HepG2 (cell line): Measurements from ENCODE around the gene CRISPLD2. TPM values are rescaled to one million over a fixed set of nuclear protein-coding genes. Genes with fewer than 3 reads are reported as not detected.

Source experiments
- ATAC-seq: fragments of 200-7000 bp; cut with Tn5 transposase; 3 replicates; pipeline ENCODE4 v1.9.1; 2020; ENCODE audit warnings: mild to moderate bottlenecking, moderate library complexity
- BruUV-seq: library from RNA; stranded (reverse); fragments of 400-500 nt; replicated peaks from 2 replicates; lab custom pipeline; 2021; lab: Mats Ljungman, UMichigan
- CTCF ChIA-PET: fragments of 300-600 bp; formaldehyde crosslinking; extraction: SDS; loops from one replicate; lab custom pipeline; 2021; ENCODE audit warnings: low total read pairs, inconsistent platforms, low intra/inter-chr PET ratio; lab: Yijun Ruan, JAX
- POLR2A ChIA-PET: fragments of 350-600 bp; sonication (Branson Sonifier 250); formaldehyde crosslinking; loops from one replicate; lab custom pipeline; 2020; ENCODE audit warnings: antibody characterized with exemption, inconsistent platforms; lab: Yijun Ruan, JAX
- DNase-seq: peaks from one replicate; pipeline ENCODE4 v3.0.0-alpha.2; 2015; ENCODE audit warnings: low spot score
- FAIRE-seq: peaks from 3 replicates; lab custom pipeline; 2011; peaks lifted over from hg19 to GRCh38; lab: Jason Lieb, UNC
- H2AFZ ChIP-seq: one replicate; pipeline ENCODE4 v1.6.1; 2011; ENCODE audit warnings: low read length, inconsistent platforms
- H3K27ac ChIP-seq: fragments of 300-600 bp; 3 replicates; pipeline ENCODE4 v1.8.0; 2011; ENCODE audit warnings: mixed run types, mild to moderate bottlenecking, mixed read lengths, low read length, inconsistent platforms; ENCODE audit not compliant: insufficient read depth; ENCODE audit errors: extremely low read length
- H3K27me3 ChIP-seq, 2 experiments: fragments of 200-600 bp in 1 of 2; 2 replicates in 1 of 2; 3 replicates in 1 of 2; pipeline versions ENCODE4 v1.6.0 to v1.8.0; 2011; ENCODE audit warnings: low read length in 2 of 2, mild to moderate bottlenecking in 2 of 2, moderate library complexity in 2 of 2, inconsistent platforms in 1 of 2; ENCODE audit not compliant: insufficient read depth in 2 of 2, control insufficient read depth in 1 of 2
- H3K36me3 ChIP-seq, 2 experiments: fragments of 200-600 bp in 1 of 2; replicated peaks in 1 of 2; 2 replicates in 1 of 2; 3 replicates in 1 of 2; pipeline versions ENCODE4 v1.5.1 to v1.8.0; 2011; ENCODE audit warnings: low read length in 2 of 2, inconsistent platforms in 1 of 2; ENCODE audit not compliant: insufficient read depth in 2 of 2, control insufficient read depth in 1 of 2
- H3K4me1 ChIP-seq: 2 replicates; pipeline ENCODE4 v1.5.1; 2012; ENCODE audit warnings: low read length, inconsistent platforms; ENCODE audit not compliant: insufficient read depth
- H3K4me2 ChIP-seq: 2 replicates; pipeline ENCODE4 v1.6.0; 2011; ENCODE audit warnings: low read depth, low read length, inconsistent platforms
- H3K4me3 ChIP-seq, 3 experiments: fragments of 200-600 bp in 1 of 3; sonication (generic), shearing (Covaris generic) in 1 of 3; replicated peaks in 1 of 3; 2 replicates each; pipeline ENCODE4 v1.5.1; 2011 to 2016; ENCODE audit warnings: low read length in 3 of 3, inconsistent platforms in 2 of 3, low read depth in 2 of 3, mild to moderate bottlenecking in 2 of 3, control low read depth in 1 of 3, mixed read lengths in 1 of 3; ENCODE audit not compliant: insufficient read depth in 1 of 3
- H3K79me2 ChIP-seq: one replicate; pipeline ENCODE4 v1.6.1; 2011; ENCODE audit warnings: low read length, inconsistent platforms; ENCODE audit not compliant: insufficient read depth
- H3K9ac ChIP-seq: 2 replicates; pipeline ENCODE4 v1.6.0; 2011; ENCODE audit warnings: mild to moderate bottlenecking, low read depth, low read length, inconsistent platforms; ENCODE audit not compliant: insufficient read depth
- H3K9me3 ChIP-seq: 2 replicates; pipeline ENCODE4 v1.5.1; 2012; ENCODE audit warnings: mild to moderate bottlenecking, low read length
- H4K20me1 ChIP-seq: 2 replicates; pipeline ENCODE4 v1.6.0; 2011; ENCODE audit warnings: inconsistent platforms, mild to moderate bottlenecking, low read length, moderate library complexity; ENCODE audit not compliant: insufficient read depth
- ARNT2 ChIP-seq: sonication (generic); formaldehyde crosslinking; IDR thresholded peaks from 2 replicates; pipeline ENCODE4 v1.8.0; 2022; ENCODE audit warnings: mild to moderate bottlenecking, low read depth, missing genetic modification reagents, moderate library complexity
- CCDC6 ChIP-seq: sonication (generic); formaldehyde crosslinking; IDR thresholded peaks from 2 replicates; pipeline ENCODE4 v1.8.1; 2022; ENCODE audit warnings: mild to moderate bottlenecking, missing genetic modification reagents, moderate library complexity
- DNMT3B ChIP-seq: conservative IDR thresholded peaks from 2 replicates; pipeline ENCODE4 v1.6.1; 2016; ENCODE audit warnings: missing biosample characterization, control low read depth
- ELF1 ChIP-seq: sonication (generic); formaldehyde crosslinking; IDR thresholded peaks from 2 replicates; pipeline ENCODE4 v1.4.0; 2020; ENCODE audit warnings: missing genetic modification reagents
- GATAD2A ChIP-seq: IDR thresholded peaks from 2 replicates; pipeline ENCODE4 v1.6.1; 2016
- RARA ChIP-seq: IDR thresholded peaks from 2 replicates; pipeline ENCODE4 v1.6.1; 2016; ENCODE audit warnings: missing genetic modification reagents, missing compliant biosample characterization
- SAP130 ChIP-seq: IDR thresholded peaks from 2 replicates; pipeline ENCODE4 v1.6.1; 2016; ENCODE audit warnings: low read depth
- SOX6 ChIP-seq, 2 experiments: fragments of 450-650 bp in 1 of 2; sonication (generic) in 1 of 2; formaldehyde crosslinking in 1 of 2; IDR thresholded peaks; 2 replicates each; pipeline versions ENCODE4 v1.4.0 to v1.6.1; 2017 to 2020; ENCODE audit warnings: antibody characterized with exemption in 1 of 2, mild to moderate bottlenecking in 1 of 2, missing genetic modification reagents in 1 of 2
- ZKSCAN5 ChIP-seq: sonication (generic); formaldehyde crosslinking; IDR thresholded peaks from 2 replicates; pipeline ENCODE4 v1.5.1; 2020; ENCODE audit warnings: mild to moderate bottlenecking, missing genetic modification reagents
- ZNF121 ChIP-seq: sonication (generic); formaldehyde crosslinking; IDR thresholded peaks from 2 replicates; pipeline ENCODE4 v1.5.0; 2020; ENCODE audit warnings: mild to moderate bottlenecking, missing genetic modification reagents
- ZNF205 ChIP-seq: IDR thresholded peaks from 2 replicates; pipeline ENCODE4 v1.6.1; 2018; ENCODE audit warnings: missing biosample characterization, missing genetic modification reagents
- WGBS: methylation state at CpG from one replicate; pipeline ENCODE4 v1.1.6; 2017; ENCODE audit warnings: low lambda C conversion rate; 5-methylcytosine and 5-hydroxymethylcytosine counted together
- in situ Hi-C: cut with HindIII; loops from 2 replicates; pipeline ENCODE4 v1.10.0; 2017; ENCODE audit warnings: low pct_unique_long_range_greater_than_20kb; ENCODE audit not compliant: extremely low pct_ligation_motif_present
- intact Hi-C: fragments of 100-400 bp; cut with micrococcal nuclease; formaldehyde crosslinking; loops from one replicate; pipeline ENCODE4 v1.10.0; 2022; ENCODE audit not compliant: unreplicated experiment
- polyA plus RNA-seq, 8 experiments: library from polyadenylated mRNA; depleted of rRNA in 3 of 8; stranded (reverse) in 7 of 8; unstranded in 1 of 8; fragments of >200 nt; fragmentation: Illumina TruSeq in 4 of 8; extraction: Trizol in 4 of 8; gene quantifications; 2 replicates each; pipeline versions ENCODE4 v1.2.1 to v1.2.3, GENCODE V29; 2011 to 2016; ENCODE audit warnings: low read depth in 4 of 8, missing spikeins in 1 of 8, mixed read lengths in 1 of 8; ENCODE audit not compliant: insufficient read depth in 1 of 8
- total RNA-seq, 5 experiments: library from RNA; depleted of rRNA; stranded (reverse); fragments of >200 nt; fragmentation: Illumina TruSeq; extraction: Trizol; gene quantifications; 2 replicates each; pipeline ENCODE4 v1.2.3, GENCODE V29; 2016; ENCODE audit warnings: low read depth in 1 of 5
- TF ChIP-seq, protein P1 (sequence below): sonication (generic); formaldehyde crosslinking; IDR thresholded peaks from 2 replicates; pipeline ENCODE4 v1.4.0; 2020; ENCODE audit warnings: missing genetic modification reagents
- TF ChIP-seq, protein P2 (sequence below): sonication (generic); formaldehyde crosslinking; IDR thresholded peaks from 2 replicates; pipeline ENCODE4 v1.4.0; 2020; ENCODE audit warnings: mild to moderate bottlenecking, low read depth, missing genetic modification reagents
- TF ChIP-seq, protein P3 (sequence below): sonication (generic); formaldehyde crosslinking; IDR thresholded peaks from 2 replicates; pipeline ENCODE4 v1.5.1; 2020; ENCODE audit warnings: mild to moderate bottlenecking, missing genetic modification reagents, moderate library complexity
- TF ChIP-seq, protein P4 (sequence below): sonication (generic); formaldehyde crosslinking; conservative IDR thresholded peaks from 2 replicates; pipeline ENCODE4 v1.8.0; 2022; ENCODE audit warnings: mild to moderate bottlenecking, moderate library complexity, missing genetic modification reagents

The CRISPLD2 gene
- total and polyA plus RNA-seq, 2 of the 13 experiments (the other 11 are each of a cell fraction or from before 2014, with no cell fraction given): 0.04 to 0.31 TPM

DNA sequence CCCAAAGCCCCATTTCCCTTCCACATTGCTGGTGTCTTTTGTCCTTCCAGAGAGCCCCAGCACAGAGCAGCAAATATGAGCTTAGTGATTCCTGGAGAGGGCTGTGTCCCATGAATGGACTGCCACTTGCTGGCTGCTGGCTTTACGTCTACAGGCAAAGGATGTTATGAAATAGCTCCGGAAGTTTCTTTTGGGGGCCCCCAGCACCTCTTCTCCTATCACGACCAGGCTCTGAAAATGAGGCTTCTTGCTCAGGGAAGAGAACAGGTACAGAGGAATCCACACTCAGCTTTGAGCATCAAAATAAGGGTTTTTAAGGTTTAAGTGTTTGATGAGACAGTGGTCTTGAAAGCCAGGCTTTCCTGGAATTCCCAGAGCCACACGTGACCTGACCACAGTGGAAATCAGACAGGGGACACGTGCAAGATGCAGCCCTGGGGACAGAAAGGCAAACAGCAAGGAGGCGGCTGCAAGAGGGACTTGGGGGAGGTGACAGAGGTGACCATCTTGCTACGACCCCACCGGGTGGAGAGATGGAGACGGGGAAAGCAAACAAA, 133.5 kb downstream of the CRISPLD2 start:
- peaks cover 0 to 4% of the 10 kb centered on the region in 2 experiments; a peak in 2 of 5 replicates for H3K27me3 ChIP-seq
- POLR2A ChIA-PET: interaction anchor here (1.8 to 1.9 kb wide), 2 partner anchors 23 to 41 kb away, joined by 7 to 8 read pairs; no protein-coding TSS in a partner anchor
- H3K4me3 ChIP-seq: peak overlapping the region; percentile 17 to 71 (median 20); a peak in 5 of 6 replicates
- H4K20me1 ChIP-seq: no peaks in the 10 kb centered on the region
- ATAC-seq: peak; percentile 22
- H3K36me3 ChIP-seq: no peaks in the 10 kb centered on the region
- CTCF ChIA-PET: interaction anchor here (1.1 to 4.5 kb wide), 2 partner anchors 28 to 199 kb away, joined by 12 to 57 read pairs; no protein-coding TSS in a partner anchor
- BruUV-seq: no TSS peak
- in situ Hi-C loops (no loop called here), intact Hi-C loops (loop anchor here (2.0 kb wide), 1 partner anchor 18 kb away; no protein-coding TSS in a partner anchor)
- no peak for FAIRE-seq
- H3K9ac ChIP-seq: peak overlapping the region; percentile 19; the same call in 1 of the 2 replicates
- H3K4me2 ChIP-seq: peak overlapping the region; percentile 99
- no peaks in the 10 kb centered on the region for H3K9me3 ChIP-seq
- 0% methylated on average over 9 of the region's 9 CpGs for WGBS
- H3K79me2 ChIP-seq: no peaks in the 10 kb centered on the region
- no peak overlapping the region for H2AFZ ChIP-seq
- peaks cover 52% of the 10 kb centered on the region for H3K4me1 ChIP-seq
- DNase-seq: no peak
- H3K27ac ChIP-seq: peak overlapping the region; percentile 15
- TF ChIP-seq SOX6 (IDR thresholded peaks at IDR 0.05) (no peak), SOX6 (CRISPR knock-in tag; IDR thresholded peaks at IDR 0.05) (peak; percentile 29; the same call in 1 of the 2 replicates), DNMT3B (CRISPR knock-in tag) (0 out of 2 replicates have a peak, but pooled peaks have one; percentile 46), SAP130 (0 out of 2 replicates have a peak, but pooled peaks have one; percentile 4), ELF1 (CRISPR knock-in tag) (0 out of 2 replicates have a peak, but pooled peaks have one; percentile 17), RARA (CRISPR knock-in tag) (peak; percentile 24; the same call in 1 of the 2 replicates), ZNF205 (peak; percentile 12; the same call in 1 of the 2 replicates), ZKSCAN5 (0 out of 2 replicates have a peak, but pooled peaks have one; percentile 3), ARNT2 (CRISPR knock-in tag) (0 out of 2 replicates have a peak, but pooled peaks have one; percentile 54), ZNF121 (CRISPR knock-in tag) (no peak), GATAD2A (CRISPR knock-in tag) (peak; percentile 55; the same call in 1 of the 2 replicates), CCDC6 (0 out of 2 replicates have a peak, but pooled peaks have one; percentile 24)
- TF ChIP-seq, protein P1, sequence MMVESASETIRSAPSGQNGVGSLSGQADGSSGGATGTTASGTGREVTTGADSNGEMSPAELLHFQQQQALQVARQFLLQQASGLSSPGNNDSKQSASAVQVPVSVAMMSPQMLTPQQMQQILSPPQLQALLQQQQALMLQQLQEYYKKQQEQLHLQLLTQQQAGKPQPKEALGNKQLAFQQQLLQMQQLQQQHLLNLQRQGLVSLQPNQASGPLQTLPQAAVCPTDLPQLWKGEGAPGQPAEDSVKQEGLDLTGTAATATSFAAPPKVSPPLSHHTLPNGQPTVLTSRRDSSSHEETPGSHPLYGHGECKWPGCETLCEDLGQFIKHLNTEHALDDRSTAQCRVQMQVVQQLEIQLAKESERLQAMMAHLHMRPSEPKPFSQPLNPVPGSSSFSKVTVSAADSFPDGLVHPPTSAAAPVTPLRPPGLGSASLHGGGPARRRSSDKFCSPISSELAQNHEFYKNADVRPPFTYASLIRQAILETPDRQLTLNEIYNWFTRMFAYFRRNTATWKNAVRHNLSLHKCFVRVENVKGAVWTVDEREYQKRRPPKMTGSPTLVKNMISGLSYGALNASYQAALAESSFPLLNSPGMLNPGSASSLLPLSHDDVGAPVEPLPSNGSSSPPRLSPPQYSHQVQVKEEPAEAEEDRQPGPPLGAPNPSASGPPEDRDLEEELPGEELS (CRISPR knock-in tag): peak; percentile 42
- TF ChIP-seq, protein P2, sequence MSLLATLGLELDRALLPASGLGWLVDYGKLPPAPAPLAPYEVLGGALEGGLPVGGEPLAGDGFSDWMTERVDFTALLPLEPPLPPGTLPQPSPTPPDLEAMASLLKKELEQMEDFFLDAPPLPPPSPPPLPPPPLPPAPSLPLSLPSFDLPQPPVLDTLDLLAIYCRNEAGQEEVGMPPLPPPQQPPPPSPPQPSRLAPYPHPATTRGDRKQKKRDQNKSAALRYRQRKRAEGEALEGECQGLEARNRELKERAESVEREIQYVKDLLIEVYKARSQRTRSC (CRISPR knock-in tag): no peak
- TF ChIP-seq, protein P3, sequence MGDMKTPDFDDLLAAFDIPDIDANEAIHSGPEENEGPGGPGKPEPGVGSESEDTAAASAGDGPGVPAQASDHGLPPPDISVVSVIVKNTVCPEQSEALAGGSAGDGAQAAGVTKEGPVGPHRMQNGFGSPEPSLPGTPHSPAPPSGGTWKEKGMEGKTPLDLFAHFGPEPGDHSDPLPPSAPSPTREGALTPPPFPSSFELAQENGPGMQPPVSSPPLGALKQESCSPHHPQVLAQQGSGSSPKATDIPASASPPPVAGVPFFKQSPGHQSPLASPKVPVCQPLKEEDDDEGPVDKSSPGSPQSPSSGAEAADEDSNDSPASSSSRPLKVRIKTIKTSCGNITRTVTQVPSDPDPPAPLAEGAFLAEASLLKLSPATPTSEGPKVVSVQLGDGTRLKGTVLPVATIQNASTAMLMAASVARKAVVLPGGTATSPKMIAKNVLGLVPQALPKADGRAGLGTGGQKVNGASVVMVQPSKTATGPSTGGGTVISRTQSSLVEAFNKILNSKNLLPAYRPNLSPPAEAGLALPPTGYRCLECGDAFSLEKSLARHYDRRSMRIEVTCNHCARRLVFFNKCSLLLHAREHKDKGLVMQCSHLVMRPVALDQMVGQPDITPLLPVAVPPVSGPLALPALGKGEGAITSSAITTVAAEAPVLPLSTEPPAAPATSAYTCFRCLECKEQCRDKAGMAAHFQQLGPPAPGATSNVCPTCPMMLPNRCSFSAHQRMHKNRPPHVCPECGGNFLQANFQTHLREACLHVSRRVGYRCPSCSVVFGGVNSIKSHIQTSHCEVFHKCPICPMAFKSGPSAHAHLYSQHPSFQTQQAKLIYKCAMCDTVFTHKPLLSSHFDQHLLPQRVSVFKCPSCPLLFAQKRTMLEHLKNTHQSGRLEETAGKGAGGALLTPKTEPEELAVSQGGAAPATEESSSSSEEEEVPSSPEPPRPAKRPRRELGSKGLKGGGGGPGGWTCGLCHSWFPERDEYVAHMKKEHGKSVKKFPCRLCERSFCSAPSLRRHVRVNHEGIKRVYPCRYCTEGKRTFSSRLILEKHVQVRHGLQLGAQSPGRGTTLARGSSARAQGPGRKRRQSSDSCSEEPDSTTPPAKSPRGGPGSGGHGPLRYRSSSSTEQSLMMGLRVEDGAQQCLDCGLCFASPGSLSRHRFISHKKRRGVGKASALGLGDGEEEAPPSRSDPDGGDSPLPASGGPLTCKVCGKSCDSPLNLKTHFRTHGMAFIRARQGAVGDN (CRISPR knock-in tag): no peak
- TF ChIP-seq, protein P4, sequence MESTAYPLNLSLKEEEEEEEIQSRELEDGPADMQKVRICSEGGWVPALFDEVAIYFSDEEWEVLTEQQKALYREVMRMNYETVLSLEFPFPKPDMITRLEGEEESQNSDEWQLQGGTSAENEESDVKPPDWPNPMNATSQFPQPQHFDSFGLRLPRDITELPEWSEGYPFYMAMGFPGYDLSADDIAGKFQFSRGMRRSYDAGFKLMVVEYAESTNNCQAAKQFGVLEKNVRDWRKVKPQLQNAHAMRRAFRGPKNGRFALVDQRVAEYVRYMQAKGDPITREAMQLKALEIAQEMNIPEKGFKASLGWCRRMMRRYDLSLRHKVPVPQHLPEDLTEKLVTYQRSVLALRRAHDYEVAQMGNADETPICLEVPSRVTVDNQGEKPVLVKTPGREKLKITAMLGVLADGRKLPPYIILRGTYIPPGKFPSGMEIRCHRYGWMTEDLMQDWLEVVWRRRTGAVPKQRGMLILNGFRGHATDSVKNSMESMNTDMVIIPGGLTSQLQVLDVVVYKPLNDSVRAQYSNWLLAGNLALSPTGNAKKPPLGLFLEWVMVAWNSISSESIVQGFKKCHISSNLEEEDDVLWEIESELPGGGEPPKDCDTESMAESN (CRISPR knock-in tag): no peak
